ENCODE data around the gene MOSPD3. TPM values are rescaled to one million over a fixed set of nuclear protein-coding genes. Genes with fewer than 3 reads are reported as not detected.

The MOSPD3 gene
- total and polyA plus RNA-seq, 2 of the 13 experiments (the other 11 are each of a cell fraction or from before 2014, with no cell fraction given): 7.6 to 8.8 TPM

GRCh38 chr7:100649826-100650565 lies 37.7 kb downstream of the MOSPD3 start:
- Histone ChIP-seq H3K4me2 (ENCODE audit: low read depth, low read length) (no peak overlapping the region), H3K9me3 (ENCODE audit: low read length) (no peaks in the 10 kb centered on the region), H4K20me1 (ENCODE audit: insufficient read depth, low read length) (no peaks in the 10 kb centered on the region), H3K4me3 (replicated peaks in 1 of 3; ENCODE audit: insufficient read depth in 1 of 3, low read depth in 2 of 3, low read length in 3 of 3) (no peak overlapping the region), H3K27me3 (ENCODE audit: control insufficient read depth in 1 of 2, insufficient read depth in 2 of 2, low read length in 2 of 2) (peaks cover 5 to 30% of the 10 kb centered on the region in 2 experiments; a peak in 4 of 5 replicates), H3K79me2 (ENCODE audit: insufficient read depth, low read length) (no peaks in the 10 kb centered on the region), H3K27ac (ENCODE audit: extremely low read length, insufficient read depth, low read length) (no peak overlapping the region), H3K36me3 (replicated peaks in 1 of 2; ENCODE audit: control insufficient read depth in 1 of 2, insufficient read depth in 2 of 2, low read length in 2 of 2) (no peaks in the 10 kb centered on the region), H2AFZ (ENCODE audit: low read length) (no peak overlapping the region), H3K4me1 (ENCODE audit: insufficient read depth, low read length) (peaks cover 14% of the 10 kb centered on the region), H3K9ac (ENCODE audit: insufficient read depth, low read depth, low read length) (no peak overlapping the region)
- DNase-seq (ENCODE audit: low spot score) (no peak), FAIRE-seq (peak; percentile 34), ATAC-seq (peak; percentile 67)
- intact Hi-C loops (cut with micrococcal nuclease; ENCODE audit: unreplicated experiment): no loop called here
- ChIA-PET POLR2A (interaction anchor here (1.0 to 1.7 kb wide), 3 partner anchors 12 to 38 kb away, joined by 4 read pairs; partner anchors contain the start of genes GNB2 and MOSPD3), CTCF (ENCODE audit: low intra/inter-chr PET ratio, low total read pairs) (no interaction called here)
- 39% methylated on average over 14 of the region's 15 CpGs for WGBS (ENCODE audit: low lambda C conversion rate)
- in situ Hi-C loops (cut with HindIII; ENCODE audit: extremely low pct_ligation_motif_present, low pct_unique_long_range_greater_than_20kb): no loop called here
- BruUV-seq (replicated peaks): no TSS peak
- TF ChIP-seq TEAD3 (CRISPR knock-in tag; optimal IDR thresholded peaks at IDR 0.05; ENCODE audit: borderline replicate concordance) (peak; percentile 72), ZFP36L1 (CRISPR knock-in tag; IDR thresholded peaks at IDR 0.05) (no peak), ZNF292 (CRISPR knock-in tag; IDR thresholded peaks at IDR 0.05; ENCODE audit: borderline replicate concordance, low read depth) (no peak), ZNF552 (CRISPR knock-in tag; IDR thresholded peaks at IDR 0.05; ENCODE audit: borderline replicate concordance) (no peak), HMGA1 (CRISPR knock-in tag; conservative IDR thresholded peaks at IDR 0.05) (no peak), FOXP1 (IDR thresholded peaks at IDR 0.05) (0 out of 2 replicates have a peak, but pooled peaks have one; percentile 40), FOXP1 (CRISPR knock-in tag; IDR thresholded peaks at IDR 0.05) (no peak), KLF9 (CRISPR knock-in tag; IDR thresholded peaks at IDR 0.05; ENCODE audit: low read depth) (no peak), CEBPB (IDR thresholded peaks at IDR 0.05; ENCODE audit: borderline replicate concordance, low read depth, low read length) (peak; percentile 51; the same call in 1 of the 2 replicates), NBN (conservative IDR thresholded peaks at IDR 0.05) (0 out of 2 replicates have a peak, but pooled peaks have one; percentile 34), SP1 (IDR thresholded peaks at IDR 0.05) (0 out of 2 replicates have a peak, but pooled peaks have one; percentile 28), SP1 (CRISPR knock-in tag; IDR thresholded peaks at IDR 0.05) (no peak), SALL1 (CRISPR knock-in tag; IDR thresholded peaks at IDR 0.05) (peak; percentile 26; the same call in 1 of the 2 replicates), RAD51 (IDR thresholded peaks at IDR 0.05; ENCODE audit: borderline replicate concordance) (peak; percentile 17; the same call in 1 of the 2 replicates)
- TF ChIP-seq, protein P1, sequence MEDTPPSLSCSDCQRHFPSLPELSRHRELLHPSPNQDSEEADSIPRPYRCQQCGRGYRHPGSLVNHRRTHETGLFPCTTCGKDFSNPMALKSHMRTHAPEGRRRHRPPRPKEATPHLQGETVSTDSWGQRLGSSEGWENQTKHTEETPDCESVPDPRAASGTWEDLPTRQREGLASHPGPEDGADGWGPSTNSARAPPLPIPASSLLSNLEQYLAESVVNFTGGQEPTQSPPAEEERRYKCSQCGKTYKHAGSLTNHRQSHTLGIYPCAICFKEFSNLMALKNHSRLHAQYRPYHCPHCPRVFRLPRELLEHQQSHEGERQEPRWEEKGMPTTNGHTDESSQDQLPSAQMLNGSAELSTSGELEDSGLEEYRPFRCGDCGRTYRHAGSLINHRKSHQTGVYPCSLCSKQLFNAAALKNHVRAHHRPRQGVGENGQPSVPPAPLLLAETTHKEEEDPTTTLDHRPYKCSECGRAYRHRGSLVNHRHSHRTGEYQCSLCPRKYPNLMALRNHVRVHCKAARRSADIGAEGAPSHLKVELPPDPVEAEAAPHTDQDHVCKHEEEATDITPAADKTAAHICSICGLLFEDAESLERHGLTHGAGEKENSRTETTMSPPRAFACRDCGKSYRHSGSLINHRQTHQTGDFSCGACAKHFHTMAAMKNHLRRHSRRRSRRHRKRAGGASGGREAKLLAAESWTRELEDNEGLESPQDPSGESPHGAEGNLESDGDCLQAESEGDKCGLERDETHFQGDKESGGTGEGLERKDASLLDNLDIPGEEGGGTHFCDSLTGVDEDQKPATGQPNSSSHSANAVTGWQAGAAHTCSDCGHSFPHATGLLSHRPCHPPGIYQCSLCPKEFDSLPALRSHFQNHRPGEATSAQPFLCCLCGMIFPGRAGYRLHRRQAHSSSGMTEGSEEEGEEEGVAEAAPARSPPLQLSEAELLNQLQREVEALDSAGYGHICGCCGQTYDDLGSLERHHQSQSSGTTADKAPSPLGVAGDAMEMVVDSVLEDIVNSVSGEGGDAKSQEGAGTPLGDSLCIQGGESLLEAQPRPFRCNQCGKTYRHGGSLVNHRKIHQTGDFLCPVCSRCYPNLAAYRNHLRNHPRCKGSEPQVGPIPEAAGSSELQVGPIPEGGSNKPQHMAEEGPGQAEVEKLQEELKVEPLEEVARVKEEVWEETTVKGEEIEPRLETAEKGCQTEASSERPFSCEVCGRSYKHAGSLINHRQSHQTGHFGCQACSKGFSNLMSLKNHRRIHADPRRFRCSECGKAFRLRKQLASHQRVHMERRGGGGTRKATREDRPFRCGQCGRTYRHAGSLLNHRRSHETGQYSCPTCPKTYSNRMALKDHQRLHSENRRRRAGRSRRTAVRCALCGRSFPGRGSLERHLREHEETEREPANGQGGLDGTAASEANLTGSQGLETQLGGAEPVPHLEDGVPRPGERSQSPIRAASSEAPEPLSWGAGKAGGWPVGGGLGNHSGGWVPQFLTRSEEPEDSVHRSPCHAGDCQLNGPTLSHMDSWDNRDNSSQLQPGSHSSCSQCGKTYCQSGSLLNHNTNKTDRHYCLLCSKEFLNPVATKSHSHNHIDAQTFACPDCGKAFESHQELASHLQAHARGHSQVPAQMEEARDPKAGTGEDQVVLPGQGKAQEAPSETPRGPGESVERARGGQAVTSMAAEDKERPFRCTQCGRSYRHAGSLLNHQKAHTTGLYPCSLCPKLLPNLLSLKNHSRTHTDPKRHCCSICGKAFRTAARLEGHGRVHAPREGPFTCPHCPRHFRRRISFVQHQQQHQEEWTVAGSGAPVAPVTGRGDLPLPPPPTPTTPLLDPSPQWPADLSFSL (CRISPR knock-in tag; IDR thresholded peaks at IDR 0.05): peak; percentile 65; the same call in 1 of the 2 replicates
